ENCODE data around the gene LYSMD2. TPM values are rescaled to one million over a fixed set of nuclear protein-coding genes. Genes with fewer than 3 reads are reported as not detected.
A peak's percentile ranks its signal among the peaks of the same experiment; 100 is the strongest.

The LYSMD2 gene
- total and polyA plus RNA-seq, 9 donors = 5.9 to 8.1 (median 6.8) TPM

- H3K4me1 ChIP-seq (ENCODE audit: control insufficient read depth, insufficient read depth, low read length) = peaks cover 9% of the 10 kb centered on the region
- no peaks in the 10 kb centered on the region for H3K36me3 ChIP-seq (ENCODE audit: control insufficient read depth, insufficient read depth, low read length)
- peak; percentile 41 for DNase-seq
- no peaks in the 10 kb centered on the region for H3K27me3 ChIP-seq (ENCODE audit: control insufficient read depth, insufficient read depth, low read length)
- no peaks in the 10 kb centered on the region for H3K9me3 ChIP-seq (replicated peaks; ENCODE audit: control insufficient read depth, low read depth, low read length)
- H3K4me3 ChIP-seq (ENCODE audit: low read length) = peak overlapping the region; percentile 68
- WGBS (ENCODE audit: insufficient coverage) = 1% methylated on average over 41 of the region's 69 CpGs
- peak overlapping the region; percentile 35 for H3K27ac ChIP-seq (ENCODE audit: low read length)
These were observed 519 bp downstream of the LYSMD2 start for GRCh38 chr15:51736751-51737521.

- no peaks in the 10 kb centered on the region for H3K9me3 ChIP-seq (replicated peaks; ENCODE audit: control insufficient read depth, low read depth, low read length)
- DNase-seq = no peak
- H3K4me3 ChIP-seq (ENCODE audit: low read length) = no peak overlapping the region
- no peaks in the 10 kb centered on the region for H3K27me3 ChIP-seq (ENCODE audit: control insufficient read depth, insufficient read depth, low read length)
- peaks cover 13% of the 10 kb centered on the region for H3K4me1 ChIP-seq (ENCODE audit: control insufficient read depth, insufficient read depth, low read length)
- no CpG with 5 or more reads among the region's 3 CpGs for WGBS (ENCODE audit: insufficient coverage)
- no peak overlapping the region for H3K27ac ChIP-seq (ENCODE audit: low read length)
- no peaks in the 10 kb centered on the region for H3K36me3 ChIP-seq (ENCODE audit: control insufficient read depth, insufficient read depth, low read length)
These were observed 1.4 kb downstream of the LYSMD2 start for GRCh38 chr15:51736069-51736468.

GRCh38 chr15:51735228-51736010 is 2.0 kb downstream of the LYSMD2 start:
- peaks cover 13% of the 10 kb centered on the region for H3K4me1 ChIP-seq (ENCODE audit: control insufficient read depth, insufficient read depth, low read length)
- no peak overlapping the region for H3K4me3 ChIP-seq (ENCODE audit: low read length)
- H3K27ac ChIP-seq (ENCODE audit: low read length) = no peak overlapping the region

GRCh38 chr15:51732646-51733045 is 4.8 kb downstream of the LYSMD2 start:
- no peaks in the 10 kb centered on the region for H3K27me3 ChIP-seq (ENCODE audit: control insufficient read depth, insufficient read depth, low read length)
- DNase-seq = no peak
- WGBS (ENCODE audit: insufficient coverage) = 74% methylated on average over 2 of the region's 2 CpGs
- H3K4me3 ChIP-seq (ENCODE audit: low read length) = no peak overlapping the region
- H3K9me3 ChIP-seq (replicated peaks; ENCODE audit: control insufficient read depth, low read depth, low read length) = no peaks in the 10 kb centered on the region
- H3K4me1 ChIP-seq (ENCODE audit: control insufficient read depth, insufficient read depth, low read length) = peaks cover 7% of the 10 kb centered on the region
- no peak overlapping the region for H3K27ac ChIP-seq (ENCODE audit: low read length)
- H3K36me3 ChIP-seq (ENCODE audit: control insufficient read depth, insufficient read depth, low read length) = no peaks in the 10 kb centered on the region

More at GRCh38 chr15:51735228-51736010, 2.0 kb downstream of the LYSMD2 start:
- 60% methylated on average over 1 of the region's 5 CpGs for WGBS (ENCODE audit: insufficient coverage)
- Histone ChIP-seq H3K27me3 (ENCODE audit: control insufficient read depth, insufficient read depth, low read length) (no peaks in the 10 kb centered on the region), H3K9me3 (replicated peaks; ENCODE audit: control insufficient read depth, low read depth, low read length) (no peaks in the 10 kb centered on the region), H3K36me3 (ENCODE audit: control insufficient read depth, insufficient read depth, low read length) (no peaks in the 10 kb centered on the region)
- no peak for DNase-seq

- peak overlapping the region; percentile 64 for H3K27ac ChIP-seq (ENCODE audit: low read length)
- no peak overlapping the region for H3K4me3 ChIP-seq (ENCODE audit: low read length)
- DNase-seq = peak; percentile 78
- H3K36me3 ChIP-seq (ENCODE audit: control insufficient read depth, insufficient read depth, low read length) = no peaks in the 10 kb centered on the region
- no peaks in the 10 kb centered on the region for H3K9me3 ChIP-seq (replicated peaks; ENCODE audit: control insufficient read depth, low read depth, low read length)
- H3K4me1 ChIP-seq (ENCODE audit: control insufficient read depth, insufficient read depth, low read length) = peaks cover 7% of the 10 kb centered on the region
- no peaks in the 10 kb centered on the region for H3K27me3 ChIP-seq (ENCODE audit: control insufficient read depth, insufficient read depth, low read length)
- WGBS (ENCODE audit: insufficient coverage) = 43% methylated on average over 2 of the region's 5 CpGs
These were observed 5.7 kb downstream of the LYSMD2 start for GRCh38 chr15:51731549-51732267.

- H3K4me3 ChIP-seq (ENCODE audit: low read length) = no peak overlapping the region
- peaks cover 11% of the 10 kb centered on the region for H3K4me1 ChIP-seq (ENCODE audit: control insufficient read depth, insufficient read depth, low read length)
- no peaks in the 10 kb centered on the region for H3K9me3 ChIP-seq (replicated peaks; ENCODE audit: control insufficient read depth, low read depth, low read length)
- H3K27ac ChIP-seq (ENCODE audit: low read length) = no peak overlapping the region
- no peaks in the 10 kb centered on the region for H3K27me3 ChIP-seq (ENCODE audit: control insufficient read depth, insufficient read depth, low read length)
- no peak for DNase-seq
- no peaks in the 10 kb centered on the region for H3K36me3 ChIP-seq (ENCODE audit: control insufficient read depth, insufficient read depth, low read length)
- 83% methylated on average over 3 of the region's 4 CpGs for WGBS (ENCODE audit: insufficient coverage)
These were observed 10.1 kb downstream of the LYSMD2 start for GRCh38 chr15:51727141-51727897.

GRCh38 chr15:51726302-51727073 is 11.0 kb downstream of the LYSMD2 start:
- H3K9me3 ChIP-seq (replicated peaks; ENCODE audit: control insufficient read depth, low read depth, low read length) = no peaks in the 10 kb centered on the region
- H3K36me3 ChIP-seq (ENCODE audit: control insufficient read depth, insufficient read depth, low read length) = no peaks in the 10 kb centered on the region
- H3K4me1 ChIP-seq (ENCODE audit: control insufficient read depth, insufficient read depth, low read length) = peaks cover 6% of the 10 kb centered on the region
- no peak overlapping the region for H3K4me3 ChIP-seq (ENCODE audit: low read length)
- H3K27me3 ChIP-seq (ENCODE audit: control insufficient read depth, insufficient read depth, low read length) = no peaks in the 10 kb centered on the region
- 26% methylated on average over 5 of the region's 5 CpGs for WGBS (ENCODE audit: insufficient coverage)
- no peak overlapping the region for H3K27ac ChIP-seq (ENCODE audit: low read length)
- peak; percentile 68 for DNase-seq

- Histone ChIP-seq H3K27me3 (ENCODE audit: control insufficient read depth, insufficient read depth, low read length) (no peaks in the 10 kb centered on the region), H3K36me3 (ENCODE audit: control insufficient read depth, insufficient read depth, low read length) (no peaks in the 10 kb centered on the region), H3K27ac (ENCODE audit: low read length) (no peak overlapping the region), H3K9me3 (replicated peaks; ENCODE audit: control insufficient read depth, low read depth, low read length) (no peaks in the 10 kb centered on the region), H3K4me1 (ENCODE audit: control insufficient read depth, insufficient read depth, low read length) (peaks cover 4% of the 10 kb centered on the region), H3K4me3 (ENCODE audit: low read length) (no peak overlapping the region)
- peak; percentile 35 for DNase-seq
- WGBS (ENCODE audit: insufficient coverage) = no CpG with 5 or more reads among the region's 1 CpG
These were observed 12.8 kb downstream of the LYSMD2 start for GRCh38 chr15:51724673-51725072.

- H3K27ac ChIP-seq (ENCODE audit: low read length) = no peak overlapping the region
- no peaks in the 10 kb centered on the region for H3K36me3 ChIP-seq (ENCODE audit: control insufficient read depth, insufficient read depth, low read length)
- no peak overlapping the region for H3K4me3 ChIP-seq (ENCODE audit: low read length)
- H3K9me3 ChIP-seq (replicated peaks; ENCODE audit: control insufficient read depth, low read depth, low read length) = no peaks in the 10 kb centered on the region
- DNase-seq = no peak
- WGBS (ENCODE audit: insufficient coverage) = no CpG with 5 or more reads among the region's 2 CpGs
- H3K27me3 ChIP-seq (ENCODE audit: control insufficient read depth, insufficient read depth, low read length) = no peaks in the 10 kb centered on the region
- peaks cover 4% of the 10 kb centered on the region for H3K4me1 ChIP-seq (ENCODE audit: control insufficient read depth, insufficient read depth, low read length)
These were observed 13.3 kb downstream of the LYSMD2 start for GRCh38 chr15:51724199-51724598.
